ENCODE results near the gene CCNQ. TPM values are rescaled to one million over a fixed set of nuclear protein-coding genes. Genes with fewer than 3 reads are reported as not detected.

CCNQ gene
- total RNA-seq, 1 donor, result 38.9 TPM

- no peak overlapping the region for H3K4me3 ChIP-seq (ENCODE audit: low read depth, low read length)
- DNase-seq (ENCODE audit: low read depth), result peak; percentile 7
- no peak for TF ChIP-seq CTCF (IDR thresholded peaks at IDR 0.05; ENCODE audit: insufficient read depth, low read depth, low read length)
Measured at GRCh38 chrX:153627675-153628111, 28.8 kb upstream of the CCNQ start.

DNA sequence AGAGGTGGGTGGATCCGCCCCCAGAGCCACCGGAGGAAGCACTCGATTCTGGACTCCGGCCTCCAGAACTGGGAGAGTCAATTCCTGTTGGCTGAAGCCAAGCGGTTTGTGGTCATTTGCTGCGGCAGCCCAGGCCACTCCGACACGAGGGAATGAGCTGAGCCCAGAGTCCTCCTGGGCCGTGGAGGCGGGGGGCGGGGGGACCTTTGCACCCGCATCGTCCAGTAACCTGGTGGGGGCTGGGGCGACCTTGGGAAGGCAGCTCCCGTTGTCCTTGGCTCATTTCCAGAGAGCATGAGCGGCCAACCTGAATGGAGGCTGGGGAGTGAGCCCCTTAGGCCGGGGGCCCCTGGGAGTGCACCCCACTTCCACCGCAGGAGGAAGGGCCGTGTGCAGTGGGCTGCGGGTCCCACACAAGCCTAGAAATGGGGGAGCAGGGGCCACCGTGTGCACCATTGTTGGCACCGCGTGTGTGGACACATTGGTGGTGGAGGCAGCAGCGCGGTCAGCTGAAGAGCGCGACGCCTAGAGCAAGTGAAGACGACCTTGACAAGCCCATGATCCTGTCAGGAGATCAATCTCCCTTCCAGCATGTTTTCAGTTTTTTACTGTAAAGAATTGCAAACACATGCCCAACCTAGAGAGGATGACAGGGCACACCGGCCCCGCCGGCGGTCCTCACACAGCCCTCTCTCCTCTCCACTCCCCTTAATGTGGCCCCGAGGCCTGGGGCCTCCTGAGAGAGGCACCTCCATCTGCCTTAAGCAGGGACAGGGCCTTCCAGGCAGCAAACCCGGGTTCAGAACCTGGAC, 28.1 kb upstream of the CCNQ start:
- no peak overlapping the region for H3K4me3 ChIP-seq (ENCODE audit: low read depth, low read length)
- TF ChIP-seq CTCF (IDR thresholded peaks at IDR 0.05; ENCODE audit: insufficient read depth, low read depth, low read length), result no peak
- DNase-seq (ENCODE audit: low read depth), result no peak

DNA sequence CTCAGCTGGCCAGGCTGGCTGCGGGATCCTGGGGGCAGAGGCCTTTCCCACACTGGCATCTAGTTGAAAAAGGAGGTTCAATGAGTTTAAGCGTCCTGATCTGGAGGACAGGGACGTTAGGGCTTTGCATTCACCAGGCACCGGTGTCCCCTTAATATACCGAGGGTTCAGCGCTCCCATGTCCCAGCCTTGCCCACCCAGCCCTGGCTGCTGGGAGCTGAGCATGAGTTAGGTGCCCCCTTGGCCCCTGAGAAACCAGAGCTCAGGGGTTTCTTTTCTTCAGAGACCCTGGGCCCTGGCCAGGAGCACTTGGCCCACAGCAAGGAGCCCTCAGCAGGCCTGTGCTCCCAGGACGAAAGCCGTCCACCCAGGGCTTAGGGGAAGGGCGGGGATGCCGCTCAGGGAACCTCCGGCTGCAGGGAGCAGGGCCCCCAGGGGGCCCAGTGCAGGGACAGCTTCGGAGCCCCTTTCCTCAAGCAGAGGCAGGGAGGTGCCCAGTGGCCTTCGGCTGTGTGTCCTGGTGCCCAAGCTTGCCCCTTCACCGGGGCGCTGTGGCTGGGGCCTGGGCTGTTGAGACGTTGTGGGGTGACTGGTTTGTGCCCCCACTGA, 27.2 kb upstream of the CCNQ start:
- no peak for DNase-seq (ENCODE audit: low read depth)
- no peak for TF ChIP-seq CTCF (IDR thresholded peaks at IDR 0.05; ENCODE audit: insufficient read depth, low read depth, low read length)

GRCh38 chrX:153625271-153626024, 26.5 kb upstream of the CCNQ start:
- no peak overlapping the region for H3K4me3 ChIP-seq (ENCODE audit: low read depth, low read length)
- no peak for DNase-seq (ENCODE audit: low read depth)
- no peak for TF ChIP-seq CTCF (IDR thresholded peaks at IDR 0.05; ENCODE audit: insufficient read depth, low read depth, low read length)

More for the DNA sequence above, 27.2 kb upstream of the CCNQ start:
- H3K4me3 ChIP-seq (ENCODE audit: low read depth, low read length), result no peak overlapping the region

DNA sequence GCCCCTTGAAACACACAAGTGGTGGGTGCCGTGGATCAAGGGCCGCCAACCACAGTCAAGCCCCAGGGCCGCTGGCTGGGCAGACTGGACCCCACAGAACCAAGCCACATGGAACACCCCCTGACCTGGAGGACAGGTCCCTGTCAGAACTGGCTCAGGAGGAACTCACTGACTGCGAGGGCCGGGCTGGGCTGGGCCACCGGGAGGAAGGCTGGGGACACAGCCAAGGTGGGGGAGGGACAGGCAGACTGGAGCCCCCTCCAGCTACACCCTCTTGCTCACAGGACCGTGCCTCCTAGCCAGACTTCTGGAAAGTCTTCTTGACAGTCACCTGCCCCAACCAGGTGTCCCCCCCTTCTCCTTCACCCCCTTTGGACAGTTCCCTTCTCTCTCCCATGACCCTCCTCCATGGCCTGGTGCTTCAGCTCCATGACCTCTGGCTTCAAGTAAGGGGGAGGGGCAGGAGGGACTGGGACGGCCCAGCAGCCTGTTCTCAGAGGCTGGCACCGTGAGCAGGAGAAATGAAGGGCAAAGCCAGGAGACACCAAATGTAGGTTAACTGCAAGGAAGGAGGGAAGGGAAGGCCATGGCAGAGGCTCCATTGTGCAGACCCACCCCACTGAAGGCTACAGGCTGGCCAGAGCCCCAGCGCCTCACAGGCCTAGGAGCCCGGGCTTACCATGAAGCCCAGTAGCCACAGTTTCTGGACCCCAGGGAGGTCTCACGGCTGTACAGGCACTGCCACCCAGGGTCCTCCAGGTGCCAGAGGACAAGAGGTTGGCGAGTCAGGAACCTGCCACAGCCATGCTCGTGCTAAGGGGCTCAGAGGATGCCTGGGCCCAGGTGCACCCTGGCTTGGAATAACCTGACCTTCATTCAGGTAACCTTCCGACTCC, 25.5 kb upstream of the CCNQ start:
- TF ChIP-seq CTCF (IDR thresholded peaks at IDR 0.05; ENCODE audit: insufficient read depth, low read depth, low read length), result no peak
- H3K4me3 ChIP-seq (ENCODE audit: low read depth, low read length), result no peak overlapping the region
- DNase-seq (ENCODE audit: low read depth), result no peak

Data from fibroblast of villous mesenchyme (primary cell).